Tibial nerve (tissue), 4 donors: ENCODE results near the gene CYP2C9. TPM values are rescaled to one million over a fixed set of nuclear protein-coding genes. Genes with fewer than 3 reads are reported as not detected.
"Not testable (repeated sequence)": the region's sequence is repeated elsewhere in the genome, so short reads cannot be mapped to it uniquely, and the experiment has no call there.

ENCODE experiments used
- DNase-seq, 2 donors: peaks; one replicate each; pipeline ENCODE4 v3.0.0-alpha.2; 2019; ENCODE audit warnings: low spot score in 2 of 2
- H3K27ac ChIP-seq, 4 donors: fragments of 200-600 bp; sonication (generic) in 3 of 4; one replicate each; pipeline ENCODE4 v1.5.1; 2017 to 2019; ENCODE audit warnings: mild to moderate bottlenecking in 1 of 4
- H3K27me3 ChIP-seq, 2 donors: fragments of 200-600 bp; sonication (generic) in 1 of 2; one replicate each; pipeline versions ENCODE4 v1.5.1 to v1.6.0; 2017 to 2019
- H3K36me3 ChIP-seq, 3 donors: fragments of 200-600 bp; sonication (generic); one replicate each; pipeline ENCODE4 v1.5.1; 2018 to 2019
- H3K4me1 ChIP-seq, 4 donors: fragments of 200-600 bp; sonication (generic) in 3 of 4; one replicate each; pipeline ENCODE4 v1.5.1; 2017 to 2019
- H3K4me3 ChIP-seq, 4 donors: fragments of 200-600 bp; sonication (generic) in 3 of 4; one replicate each; pipeline ENCODE4 v1.5.1; 2017 to 2019; ENCODE audit warnings: mild to moderate bottlenecking in 1 of 4, moderate library complexity in 1 of 4
- H3K9me3 ChIP-seq, 4 donors: fragments of 200-600 bp; sonication (generic) in 3 of 4; one replicate each; pipeline ENCODE4 v1.5.1; 2017 to 2019
- EP300 ChIP-seq, 2 donors: sonication (generic); formaldehyde crosslinking; IDR thresholded peaks; one replicate each; pipeline ENCODE4 v1.6.1; 2017; ENCODE audit warnings: antibody characterized with exemption in 2 of 2, mild to moderate bottlenecking in 1 of 2
- POLR2A ChIP-seq, 2 donors: fragments of 450-650 bp; IDR thresholded peaks; one replicate each; pipeline ENCODE4 v1.6.1; 2017; ENCODE audit warnings: antibody characterized with exemption in 2 of 2, mild to moderate bottlenecking in 2 of 2, moderate library complexity in 2 of 2
- WGBS, 2 donors: methylation state at CpG; one replicate each; pipeline ENCODE4 v1.1.5; 2018; 5-methylcytosine and 5-hydroxymethylcytosine counted together
- total RNA-seq, 4 donors: library from RNA; depleted of rRNA; stranded (reverse); fragments of >200 nt; gene quantifications; one replicate each; pipeline ENCODE4 v1.1.0, GENCODE V29; 2016
- TF ChIP-seq, protein P1 (sequence below), 5 experiments: fragments of 200-600 bp in 3 of 5; fragments of 450-650 bp in 2 of 5; sonication (generic) in 3 of 5; IDR thresholded peaks; one replicate each; pipeline ENCODE4 v1.5.1; 2016 to 2019; ENCODE audit warnings: antibody characterized with exemption in 5 of 5, mild to moderate bottlenecking in 3 of 5, moderate library complexity in 2 of 5

Gene CYP2C9
- total RNA-seq, 4 donors from 2014 or later, result not detected

- H3K9me3 ChIP-seq, result peaks cover 0 to 21% (median 0%) of the 10 kb centered on the region in 4 donors
- 0% methylated on average over 1 of the region's 1 CpG for WGBS, 2 donors
- no peak overlapping the region for H3K4me3 ChIP-seq
- H3K4me1 ChIP-seq, result no peaks in the 10 kb centered on the region
- TF ChIP-seq POLR2A (IDR thresholded peaks at IDR 0.05), result no peak
- no peak for TF ChIP-seq EP300 (IDR thresholded peaks at IDR 0.05)
- TF ChIP-seq, protein P1, sequence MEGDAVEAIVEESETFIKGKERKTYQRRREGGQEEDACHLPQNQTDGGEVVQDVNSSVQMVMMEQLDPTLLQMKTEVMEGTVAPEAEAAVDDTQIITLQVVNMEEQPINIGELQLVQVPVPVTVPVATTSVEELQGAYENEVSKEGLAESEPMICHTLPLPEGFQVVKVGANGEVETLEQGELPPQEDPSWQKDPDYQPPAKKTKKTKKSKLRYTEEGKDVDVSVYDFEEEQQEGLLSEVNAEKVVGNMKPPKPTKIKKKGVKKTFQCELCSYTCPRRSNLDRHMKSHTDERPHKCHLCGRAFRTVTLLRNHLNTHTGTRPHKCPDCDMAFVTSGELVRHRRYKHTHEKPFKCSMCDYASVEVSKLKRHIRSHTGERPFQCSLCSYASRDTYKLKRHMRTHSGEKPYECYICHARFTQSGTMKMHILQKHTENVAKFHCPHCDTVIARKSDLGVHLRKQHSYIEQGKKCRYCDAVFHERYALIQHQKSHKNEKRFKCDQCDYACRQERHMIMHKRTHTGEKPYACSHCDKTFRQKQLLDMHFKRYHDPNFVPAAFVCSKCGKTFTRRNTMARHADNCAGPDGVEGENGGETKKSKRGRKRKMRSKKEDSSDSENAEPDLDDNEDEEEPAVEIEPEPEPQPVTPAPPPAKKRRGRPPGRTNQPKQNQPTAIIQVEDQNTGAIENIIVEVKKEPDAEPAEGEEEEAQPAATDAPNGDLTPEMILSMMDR (IDR thresholded peaks at IDR 0.05), result no peak
- H3K27ac ChIP-seq, result no peak overlapping the region
- no peaks in the 10 kb centered on the region for H3K36me3 ChIP-seq
- H3K27me3 ChIP-seq, result no peaks in the 10 kb centered on the region
- no peak for DNase-seq
Measured at GRCh38 chr10:94902570-94902969, 35.9 kb upstream of the CYP2C9 start.

DNA sequence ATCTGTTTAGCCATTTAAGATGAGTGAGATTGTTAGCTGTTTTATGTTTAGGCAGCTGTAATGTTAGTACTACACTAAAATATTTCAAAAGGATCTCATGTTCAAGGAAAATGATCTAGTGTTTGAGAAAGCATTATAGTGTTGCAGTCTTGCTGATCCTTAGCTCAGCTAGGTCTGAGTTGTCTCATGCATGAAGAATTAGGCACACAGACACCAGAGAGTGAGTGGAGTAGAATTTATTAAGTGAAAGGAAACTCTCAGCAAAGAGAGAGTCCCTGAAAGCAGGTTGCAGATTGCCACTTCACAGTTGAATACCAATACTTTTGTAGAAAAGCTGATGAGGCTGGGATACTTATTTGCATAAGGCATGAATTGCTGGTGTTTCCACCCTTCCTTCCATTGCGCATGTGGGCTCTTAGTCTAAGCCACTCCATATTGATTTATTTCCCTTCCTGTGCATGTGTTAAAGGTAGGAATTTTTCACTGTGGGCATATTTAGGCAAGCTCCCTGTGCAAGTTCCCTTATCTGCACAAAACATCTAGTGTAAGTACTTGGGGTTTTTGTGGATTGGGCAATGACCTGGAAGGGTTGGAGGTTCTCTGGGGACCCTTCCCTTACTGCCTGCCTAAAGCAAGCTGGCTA lies 33.8 kb upstream of the CYP2C9 start:
- not testable (repeated sequence) for DNase-seq, H3K36me3 ChIP-seq, H3K27me3 ChIP-seq, H3K4me1 ChIP-seq, H3K4me3 ChIP-seq, H3K27ac ChIP-seq
- H3K9me3 ChIP-seq, result peaks cover 0 to 31% (median 0%) of the 10 kb centered on the region in 4 donors
- WGBS, 2 donors, result 78 to 85% methylated on average over 1 of the region's 1 CpG

- Histone ChIP-seq H3K9me3 (peaks cover 0 to 30% (median 5%) of the 10 kb centered on the region in 4 donors), H3K27ac (no peak overlapping the region), H3K27me3 (no peaks in the 10 kb centered on the region), H3K36me3 (no peaks in the 10 kb centered on the region), H3K4me1 (no peaks in the 10 kb centered on the region), H3K4me3 (no peak overlapping the region)
- no peak for DNase-seq
- TF ChIP-seq EP300 (IDR thresholded peaks at IDR 0.05), result no peak
- TF ChIP-seq, protein P1 (IDR thresholded peaks at IDR 0.05), result no peak
- TF ChIP-seq POLR2A (IDR thresholded peaks at IDR 0.05), result no peak
Measured at GRCh38 chr10:94916423-94916822, 22.0 kb upstream of the CYP2C9 start.

- Histone ChIP-seq H3K27ac (no peak overlapping the region), H3K36me3 (no peaks in the 10 kb centered on the region), H3K27me3 (no peaks in the 10 kb centered on the region), H3K4me3 (no peak overlapping the region), H3K4me1 (no peaks in the 10 kb centered on the region), H3K9me3 (no peaks in the 10 kb centered on the region)
- TF ChIP-seq EP300 (IDR thresholded peaks at IDR 0.05), result no peak
- no peak for TF ChIP-seq POLR2A (IDR thresholded peaks at IDR 0.05)
- TF ChIP-seq, protein P1 (IDR thresholded peaks at IDR 0.05), result no peak
- DNase-seq, result no peak
- WGBS, 2 donors, result 72 to 85% methylated on average over 2 of the region's 2 CpGs
Measured at GRCh38 chr10:94936721-94937120, 1.7 kb upstream of the CYP2C9 start.

- not testable (repeated sequence) for DNase-seq, H3K4me3 ChIP-seq, H3K27me3 ChIP-seq, H3K4me1 ChIP-seq, H3K36me3 ChIP-seq, H3K27ac ChIP-seq
- WGBS, 2 donors, result 87 to 88% methylated on average over 5 of the region's 5 CpGs
- peaks cover 0 to 24% (median 0%) of the 10 kb centered on the region in 4 donors for H3K9me3 ChIP-seq
Measured at GRCh38 chr10:94943432-94944103, 5.1 kb downstream of the CYP2C9 start.

DNA sequence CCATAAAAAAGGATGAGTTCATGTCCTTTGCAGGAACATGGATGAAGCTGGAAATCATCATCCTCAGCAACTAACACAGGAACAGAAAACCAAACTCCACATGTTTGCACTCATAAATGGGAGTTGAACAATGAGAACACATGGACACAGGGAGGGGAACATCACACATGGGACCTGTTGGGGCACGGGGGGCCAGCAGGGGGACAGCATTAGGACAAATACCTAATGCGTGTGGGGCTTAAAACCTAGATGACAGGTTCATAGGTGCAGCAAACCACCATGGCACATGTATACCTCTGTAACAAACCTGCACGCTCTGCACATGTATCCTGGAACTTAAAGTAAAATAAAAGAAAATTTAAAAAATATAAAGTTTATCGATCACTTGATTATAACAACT lies 7.7 kb downstream of the CYP2C9 start:
- not testable (repeated sequence) for H3K4me1 ChIP-seq, H3K36me3 ChIP-seq, H3K4me3 ChIP-seq, DNase-seq, H3K27me3 ChIP-seq, H3K27ac ChIP-seq
- 88 to 94% methylated on average over 4 of the region's 4 CpGs for WGBS, 2 donors
- peaks cover 0 to 24% (median 0%) of the 10 kb centered on the region in 4 donors for H3K9me3 ChIP-seq
